ENCODE results near the gene GPR156.

GPR156 gene

DNA sequence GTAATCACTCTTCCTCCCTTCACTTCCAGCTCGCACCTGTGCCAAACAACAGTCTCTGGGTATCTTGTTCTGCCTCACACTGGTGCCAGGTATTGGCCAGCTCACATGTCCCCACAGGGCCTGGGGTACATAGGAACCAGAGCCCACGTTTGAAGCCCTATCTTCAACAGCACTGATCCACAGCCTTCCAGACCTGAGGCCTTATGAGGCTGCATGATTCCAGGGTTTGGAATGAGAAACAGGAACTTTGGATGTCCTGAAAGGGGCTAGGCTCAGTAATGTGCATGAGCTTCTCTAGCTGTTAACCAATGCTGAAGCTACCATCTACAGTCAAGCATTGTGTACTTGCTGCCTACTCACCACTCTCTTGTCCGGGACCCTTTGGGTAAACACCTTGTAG lies 92.4 kb downstream of the GPR156 start:
- no peak for DNase-seq

DNA sequence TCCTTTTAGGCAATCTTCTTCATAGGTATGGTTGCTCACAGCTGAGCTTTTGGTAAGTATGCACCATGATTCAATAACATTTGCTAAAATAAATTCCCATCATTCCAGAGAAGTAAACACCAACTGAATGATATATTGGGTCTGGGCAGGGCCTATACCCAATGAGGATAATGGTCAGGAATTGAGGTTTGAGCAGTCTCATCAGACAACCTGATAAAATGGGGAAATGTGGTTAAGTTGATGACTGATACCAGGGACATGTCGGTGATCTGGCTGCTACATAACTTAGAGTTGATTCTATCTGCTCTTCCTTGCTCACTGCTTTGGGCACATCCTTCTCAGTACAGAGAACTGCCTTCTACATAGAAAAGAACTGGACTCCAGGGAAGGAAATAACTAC lies 92.9 kb downstream of the GPR156 start:
- DNase-seq: peak; percentile 72

DNA sequence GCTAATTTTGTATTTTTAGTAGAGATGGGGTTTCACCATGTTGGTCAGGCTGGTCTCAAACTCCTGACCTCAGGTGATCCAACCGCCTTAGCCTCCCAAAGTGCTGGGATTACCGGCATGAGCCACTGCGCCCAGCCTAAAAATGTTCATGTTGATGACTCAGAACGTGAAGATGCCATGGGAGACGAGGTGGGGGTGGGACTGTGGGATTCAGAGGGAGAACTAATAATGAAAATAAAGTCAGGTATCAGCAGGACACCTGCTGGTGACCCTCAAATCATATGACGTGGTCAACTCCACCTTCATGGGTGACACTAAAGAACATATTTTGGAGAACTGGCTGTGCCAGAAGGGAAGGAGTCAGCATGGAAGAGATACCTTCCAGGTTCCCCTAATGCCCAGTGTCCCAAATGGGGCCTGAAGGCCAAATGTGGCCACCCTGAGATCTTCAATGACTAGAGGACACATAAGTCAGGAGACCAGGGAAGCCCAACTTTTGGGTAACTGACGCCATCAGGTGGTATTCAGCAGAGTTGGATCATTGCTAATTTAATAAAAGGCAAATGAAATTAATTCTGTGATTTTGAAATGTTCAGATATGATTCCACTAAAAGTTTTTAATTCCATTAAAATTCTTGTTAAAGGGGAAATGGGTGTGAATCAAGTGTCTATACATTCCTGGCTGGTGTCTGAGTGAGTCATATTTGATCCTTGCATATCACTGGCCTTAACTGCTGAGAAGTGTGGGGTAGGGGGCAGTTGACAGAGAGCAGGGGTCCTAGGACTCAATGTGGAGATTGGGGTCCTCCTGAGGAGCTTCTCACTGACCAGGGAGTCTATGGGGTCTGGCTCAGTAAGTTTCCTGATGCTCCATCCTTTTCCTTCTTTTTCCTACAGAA lies 102.2 kb downstream of the GPR156 start:
- peak; percentile 68 for DNase-seq

GRCh38 chr3:120181632-120182031 lies 103.4 kb downstream of the GPR156 start:
- DNase-seq: no peak

DNA sequence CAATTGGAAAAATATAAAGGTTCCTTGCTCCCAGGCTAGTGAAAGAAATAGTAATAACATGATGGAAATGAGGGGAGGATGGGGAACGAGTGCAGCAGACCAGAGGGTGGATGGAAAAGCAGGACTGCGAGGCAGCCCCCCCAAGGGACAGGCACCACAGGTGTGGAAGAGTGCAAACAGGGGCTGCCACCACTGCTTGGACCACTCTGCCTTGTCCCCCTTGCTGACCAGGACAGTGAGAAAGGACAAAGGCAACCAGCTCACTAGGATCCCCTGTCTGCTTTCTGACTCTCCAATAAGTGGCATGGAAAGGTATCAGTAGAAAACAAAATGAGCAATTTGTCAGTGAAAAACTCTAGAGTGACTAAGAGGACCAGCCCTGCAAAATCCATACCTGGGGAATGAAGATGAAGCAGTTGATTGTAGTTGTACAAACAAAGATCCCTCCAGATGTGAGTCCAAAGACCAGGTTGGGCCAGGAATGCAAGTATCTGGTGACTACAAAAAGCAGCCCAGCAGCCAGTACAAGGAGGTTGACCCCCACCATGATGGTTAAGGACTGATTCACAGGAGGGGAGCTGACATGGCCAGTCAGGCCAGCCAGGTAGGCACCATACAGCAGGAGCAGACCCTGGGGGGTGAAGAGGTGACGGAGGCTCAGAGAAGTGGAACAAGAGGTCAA lies 104.2 kb downstream of the GPR156 start:
- DNase-seq: no peak

DNA sequence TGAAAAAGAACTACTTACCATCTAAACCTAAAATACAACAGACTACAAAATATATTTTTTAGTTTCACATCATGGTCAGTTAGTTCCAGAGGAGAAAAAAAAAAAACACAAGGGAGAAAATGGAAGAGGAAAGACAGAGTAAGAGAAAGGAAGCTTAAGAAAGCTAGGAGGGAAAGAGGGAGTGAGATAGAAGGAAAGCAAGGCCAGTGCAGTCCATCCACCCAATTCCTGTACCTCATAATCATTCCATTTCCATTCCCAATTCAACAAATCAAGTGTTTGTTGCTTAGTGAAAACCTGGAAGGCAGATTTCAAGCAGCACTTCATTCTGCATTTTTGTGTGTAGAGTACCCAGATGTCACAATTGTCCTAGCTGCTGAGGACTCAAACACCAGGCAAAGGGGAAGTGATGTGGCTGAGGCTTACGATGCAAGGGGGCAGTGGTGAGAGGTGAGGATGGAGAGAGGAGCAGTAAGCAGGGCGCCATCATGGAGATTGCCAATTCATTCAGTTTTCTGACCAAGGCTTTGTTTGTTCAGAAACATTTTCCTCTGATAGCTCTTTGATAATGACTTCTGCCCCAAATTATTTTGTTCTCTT lies 107.2 kb downstream of the GPR156 start:
- no peak for DNase-seq

GRCh38 chr3:120177151-120177550 lies 107.9 kb downstream of the GPR156 start:
- peak; percentile 88 for DNase-seq

GRCh38 chr3:120174811-120175539 lies 110.0 kb downstream of the GPR156 start:
- no peak for DNase-seq

- no peak for DNase-seq
Measured at GRCh38 chr3:120173056-120173675, 111.9 kb downstream of the GPR156 start.

GRCh38 chr3:120172070-120172469 lies 113.0 kb downstream of the GPR156 start:
- DNase-seq: peak; percentile 85

DNA sequence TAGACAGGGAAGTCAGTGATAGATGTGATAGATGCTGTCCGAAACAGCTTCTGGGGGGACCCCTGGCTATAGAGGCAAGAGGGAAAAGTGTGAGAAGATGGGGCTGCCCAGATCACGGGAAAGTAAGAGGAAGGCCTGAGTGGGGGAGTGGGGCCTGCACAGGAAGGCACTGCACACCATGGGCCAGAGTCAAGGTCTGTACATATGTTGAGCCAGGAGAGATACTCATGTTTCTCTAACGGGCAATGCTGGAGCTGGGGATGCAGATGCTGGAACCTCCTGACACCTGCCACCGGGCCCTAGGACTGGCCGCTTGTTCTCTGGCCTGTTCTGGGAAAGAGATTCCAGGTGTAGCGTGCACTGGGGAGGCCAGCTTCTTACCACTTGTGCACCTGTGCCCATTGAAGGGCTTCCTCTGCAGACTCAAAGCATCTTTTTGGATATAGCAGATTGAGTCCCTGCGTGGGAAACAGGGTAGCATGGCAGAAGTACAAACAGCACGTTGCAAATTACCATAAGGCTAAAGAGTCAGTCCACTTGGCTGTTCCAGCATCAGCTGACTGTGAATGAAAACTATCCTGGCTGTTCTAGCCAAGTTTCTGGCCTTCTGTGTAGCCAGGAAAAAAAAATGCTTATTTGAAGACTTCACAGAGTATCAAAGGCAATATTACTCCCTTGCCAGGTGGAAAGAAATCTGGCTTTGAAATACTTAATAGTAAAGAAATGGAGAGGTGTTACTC lies 113.7 kb downstream of the GPR156 start:
- DNase-seq: no peak

DNA sequence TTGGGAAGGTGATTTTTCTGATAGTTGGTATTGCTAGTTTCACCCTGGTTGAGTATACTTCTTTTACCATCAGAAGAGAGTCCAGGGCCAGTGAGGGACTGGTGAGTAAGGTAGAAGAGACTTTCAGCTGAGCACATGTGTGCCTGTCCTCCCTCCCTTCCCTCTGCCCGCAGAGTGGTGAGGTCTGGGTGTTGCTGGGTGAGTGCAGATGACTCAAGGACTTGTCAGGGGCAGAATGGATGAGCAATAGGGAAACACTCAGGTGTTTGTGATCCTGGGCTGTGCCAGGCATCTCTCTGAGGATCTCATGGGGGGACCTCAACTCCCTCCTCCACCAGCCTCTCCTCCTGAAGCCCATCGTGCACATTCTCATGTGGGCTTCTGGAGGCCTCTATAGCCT lies 114.8 kb downstream of the GPR156 start:
- peak; percentile 57 for DNase-seq

DNA sequence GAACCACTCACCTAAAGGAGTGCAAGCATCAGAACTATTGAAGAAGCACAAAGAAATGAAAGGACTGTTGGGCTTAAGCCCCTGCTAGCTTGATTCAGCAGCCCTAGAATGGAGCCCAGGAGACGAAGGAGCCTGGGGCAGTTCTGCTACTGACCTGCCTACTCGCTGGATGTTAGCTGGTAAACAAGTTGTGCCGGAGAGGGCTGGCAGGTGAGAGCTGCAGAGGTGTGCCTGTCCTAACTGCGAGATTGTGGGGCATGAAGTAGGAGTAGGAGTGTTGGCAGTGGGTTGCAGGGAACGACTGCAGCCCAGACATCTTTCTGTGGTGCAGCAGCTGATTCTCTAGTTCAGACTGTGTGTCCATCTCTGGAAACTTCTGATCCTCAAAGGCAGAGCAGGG lies 115.6 kb downstream of the GPR156 start:
- DNase-seq: no peak

GRCh38 chr3:120168611-120169010 lies 116.4 kb downstream of the GPR156 start:
- DNase-seq: no peak

DNA sequence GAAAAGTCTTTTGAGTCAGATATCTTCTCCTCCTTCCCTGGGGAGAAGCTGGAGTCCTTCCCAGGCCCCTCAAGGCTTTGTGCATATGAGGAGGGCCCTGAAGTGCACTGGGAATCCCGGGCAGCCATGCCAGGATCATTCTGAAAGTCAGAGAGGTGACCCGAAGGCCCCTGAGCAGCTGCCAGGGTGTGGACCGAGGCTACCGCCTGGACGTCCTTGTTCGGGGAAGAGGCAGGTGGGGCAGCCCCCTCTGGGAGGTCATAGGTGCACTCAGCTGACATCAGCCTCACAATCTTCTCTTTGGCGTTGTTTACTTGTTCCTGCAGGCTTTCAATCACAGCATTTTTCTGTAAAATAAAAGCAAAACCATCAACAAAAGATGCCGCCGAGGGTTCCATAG lies 117.0 kb downstream of the GPR156 start:
- no peak for DNase-seq

DNA sequence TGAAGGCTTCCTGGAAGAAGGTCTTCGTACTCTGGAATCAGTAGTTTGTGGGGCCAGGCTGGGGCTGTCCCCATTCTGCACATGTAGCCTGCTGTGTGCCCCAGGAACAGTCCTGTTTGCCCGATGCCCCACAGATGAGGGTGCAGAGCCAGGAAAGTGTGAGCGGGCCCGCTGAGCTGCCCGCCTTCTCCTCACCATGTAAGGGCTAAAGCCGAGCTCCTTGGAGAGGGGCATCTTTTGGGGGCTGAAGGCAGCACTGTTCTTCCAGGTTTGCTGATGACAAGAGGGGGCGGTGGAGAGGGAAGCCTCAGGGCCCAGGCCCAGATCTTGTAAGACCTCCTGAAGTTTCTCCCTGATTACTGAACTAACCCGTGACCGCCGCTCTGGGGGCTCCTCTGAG lies 117.5 kb downstream of the GPR156 start:
- no peak for DNase-seq

- no peak for DNase-seq
Measured at GRCh38 chr3:120163816-120164215, 121.2 kb downstream of the GPR156 start.

DNA sequence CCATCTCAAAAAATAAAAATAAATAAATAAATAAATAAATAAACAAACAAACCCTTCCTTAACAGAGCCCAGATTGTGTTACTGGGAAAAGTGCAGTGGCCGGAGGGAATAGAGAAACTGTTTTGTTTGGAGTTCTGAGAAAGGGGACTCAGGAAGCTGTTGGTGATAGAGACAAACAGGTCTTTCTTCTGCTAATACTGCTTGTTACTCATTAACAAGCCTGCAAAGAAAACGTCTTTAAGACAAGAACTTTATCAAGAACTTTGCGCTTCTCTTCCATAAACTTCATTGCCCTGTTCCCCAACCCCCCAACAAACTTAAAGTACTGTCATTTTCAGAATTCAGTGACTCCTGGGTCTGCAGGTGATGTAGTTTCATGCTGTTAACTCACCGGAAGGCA lies 122.0 kb downstream of the GPR156 start:
- no peak for DNase-seq

GRCh38 chr3:120162400-120162799 lies 122.6 kb downstream of the GPR156 start:
- DNase-seq: peak; percentile 82

- DNase-seq: no peak
Measured at GRCh38 chr3:120161902-120162301, 123.1 kb downstream of the GPR156 start.

DNA sequence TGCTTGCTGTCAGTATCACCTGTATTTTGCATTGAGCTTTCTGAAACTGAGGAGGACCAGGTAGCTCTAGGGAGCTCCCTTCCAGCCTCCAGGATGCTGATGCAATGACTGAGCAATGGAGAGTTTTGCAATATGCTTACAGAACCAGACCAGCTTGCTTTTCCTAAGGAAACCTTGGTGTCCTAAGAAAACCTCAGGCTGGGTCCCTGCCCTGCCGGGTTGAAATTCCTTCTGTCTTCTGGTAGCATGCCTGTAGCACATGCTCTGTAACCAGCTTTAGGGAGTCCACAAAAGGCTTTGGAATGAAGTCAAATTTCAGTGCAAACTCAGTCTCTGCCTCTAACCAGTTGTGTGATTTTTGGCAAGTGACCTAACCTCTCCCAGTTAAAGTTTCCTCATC lies 125.0 kb downstream of the GPR156 start:
- peak; percentile 100 for DNase-seq

DNA sequence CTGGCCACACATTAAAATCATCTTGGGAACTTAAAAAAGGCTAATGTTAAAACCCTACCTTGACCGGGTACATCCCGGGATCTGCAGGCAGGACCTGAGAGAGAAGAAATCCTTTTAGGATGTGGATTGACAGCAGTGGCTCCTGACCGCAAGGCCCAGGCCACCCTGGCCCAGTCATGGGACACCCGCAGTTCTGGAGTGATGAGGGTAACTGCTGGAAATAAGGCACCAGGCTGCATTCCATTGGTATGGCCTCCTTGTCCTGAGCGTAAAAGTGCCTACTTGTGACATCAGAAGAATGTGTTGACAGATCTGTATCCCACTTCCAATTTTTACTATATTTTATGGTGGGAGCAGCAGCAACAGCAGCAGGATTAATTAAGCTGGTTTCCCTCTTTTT lies 127.3 kb downstream of the GPR156 start:
- DNase-seq: no peak
